GM12878 (cell line): ENCODE measurements around the gene UBE3C. TPM values are rescaled to one million over a fixed set of nuclear protein-coding genes. Genes with fewer than 3 reads are reported as not detected.

Source experiments
- ATAC-seq: fragments of 200-7000 bp; cut with Tn5 transposase; 3 replicates; pipeline ENCODE4 v1.9.1; 2020; ENCODE audit warnings: mild to moderate bottlenecking, moderate library complexity
- BruUV-seq: library from RNA; stranded (reverse); fragments of 400-500 nt; replicated peaks from 2 replicates; lab custom pipeline; 2021; lab: Mats Ljungman, UMichigan
- CTCF ChIA-PET: fragments of 300-600 bp; sonication (Branson Sonifier 250); formaldehyde crosslinking; extraction: SDS; loops from one replicate; lab custom pipeline; 2021; ENCODE audit warnings: inconsistent platforms; lab: Yijun Ruan, JAX
- POLR2A ChIA-PET: fragments of 350-600 bp; formaldehyde crosslinking; extraction: SDS; loops from one replicate; lab custom pipeline; 2021; ENCODE audit warnings: inconsistent platforms; lab: Charles Lee
- RAD21 ChIA-PET: fragments of 300-600 bp; sonication (Branson Sonifier 250); formaldehyde crosslinking; loops from one replicate; lab custom pipeline; 2023; ENCODE audit warnings: antibody characterized with exemption; ENCODE audit not compliant: unreplicated experiment; lab: Charles Lee
- SMC1A ChIA-PET: fragments of 300-600 bp; sonication (Branson Sonifier 250); formaldehyde crosslinking; loops from one replicate; lab custom pipeline; 2023; ENCODE audit not compliant: unreplicated experiment, uncharacterized antibody; lab: Charles Lee
- DNase-seq: peaks from one replicate; pipeline ENCODE4 v3.0.0-alpha.2; 2011; ENCODE audit warnings: low read depth, low spot score
- FAIRE-seq: peaks from 3 replicates; lab custom pipeline; 2011; peaks lifted over from hg19 to GRCh38; lab: Jason Lieb, UNC
- H2AFZ ChIP-seq: 2 replicates; pipeline ENCODE4 v1.6.0; 2011; ENCODE audit warnings: low read depth, low read length, control low read depth; ENCODE audit not compliant: control insufficient read depth
- H3K27ac ChIP-seq: 2 replicates; pipeline ENCODE4 v1.5.1; 2011; ENCODE audit warnings: control low read depth; ENCODE audit not compliant: control insufficient read depth, insufficient read depth
- H3K27me3 ChIP-seq, 2 experiments: replicated peaks in 1 of 2; 2 replicates each; pipeline versions ENCODE4 v1.6.0 to v1.6.1; 2011; ENCODE audit warnings: low read length in 1 of 2; ENCODE audit not compliant: control insufficient read depth in 2 of 2, insufficient read depth in 2 of 2
- H3K36me3 ChIP-seq, 2 experiments: 2 replicates each; pipeline ENCODE4 v1.5.1; 2011; ENCODE audit warnings: low read length in 1 of 2; ENCODE audit not compliant: control insufficient read depth in 2 of 2, insufficient read depth in 2 of 2
- H3K4me1 ChIP-seq: 2 replicates; pipeline ENCODE4 v1.6.1; 2011; ENCODE audit warnings: mild to moderate bottlenecking, low read length, moderate library complexity, mixed read lengths; ENCODE audit not compliant: control insufficient read depth, insufficient read depth
- H3K4me2 ChIP-seq: 2 replicates; pipeline ENCODE4 v1.6.0; 2011; ENCODE audit warnings: control low read depth; ENCODE audit not compliant: control insufficient read depth, insufficient read depth
- H3K4me3 ChIP-seq: fragments of 200-600 bp; sonication (generic); 2 replicates; pipeline ENCODE4 v1.5.1; 2016
- H3K79me2 ChIP-seq: 2 replicates; pipeline ENCODE4 v1.6.0; 2011; ENCODE audit warnings: low read length; ENCODE audit not compliant: control insufficient read depth, insufficient read depth
- H3K9ac ChIP-seq: 2 replicates; pipeline ENCODE4 v1.8.0; 2011; ENCODE audit warnings: low read length, control low read depth, mixed read lengths; ENCODE audit not compliant: control insufficient read depth, insufficient read depth
- H3K9me3 ChIP-seq: replicated peaks from 3 replicates; pipeline ENCODE4 v1.5.1; 2011; ENCODE audit warnings: mild to moderate bottlenecking, low read length; ENCODE audit not compliant: control insufficient read depth, insufficient read depth
- H4K20me1 ChIP-seq: 2 replicates; pipeline ENCODE4 v1.6.0; 2011; ENCODE audit not compliant: control insufficient read depth, insufficient read depth
- CEBPB ChIP-seq, 2 experiments: fragments of 150-350 bp in 1 of 2; IDR thresholded peaks; 2 replicates each; pipeline ENCODE4 v1.6.1; 2012 to 2014; ENCODE audit warnings: low read depth in 2 of 2, low read length in 2 of 2, borderline replicate concordance in 1 of 2, inconsistent platforms in 1 of 2
- CTCF ChIP-seq, 3 experiments: IDR thresholded peaks in 2 of 3; conservative IDR thresholded peaks in 1 of 3; 2 replicates each; pipeline ENCODE4 v1.5.1; 2011; ENCODE audit warnings: low read depth in 3 of 3, low read length in 3 of 3, mild to moderate bottlenecking in 3 of 3, control low read depth in 2 of 3, moderate library complexity in 2 of 3, inconsistent platforms in 1 of 3, mixed read lengths in 1 of 3; ENCODE audit not compliant: control insufficient read depth in 2 of 3, insufficient read depth in 1 of 3; ENCODE audit errors: extremely low read depth in 1 of 3
- EP300 ChIP-seq, 2 experiments: fragments of 150-350 bp in 1 of 2; IDR thresholded peaks; 2 replicates each; pipeline ENCODE4 v1.6.1; 2011 to 2012; ENCODE audit warnings: low read depth in 2 of 2, low read length in 2 of 2, borderline replicate concordance in 1 of 2, improper control_type of control experiment in 1 of 2, inconsistent platforms in 1 of 2; ENCODE audit not compliant: control insufficient read depth in 1 of 2
- NRF1 ChIP-seq: conservative IDR thresholded peaks from 2 replicates; pipeline ENCODE4 v1.6.1; 2011; ENCODE audit warnings: mild to moderate bottlenecking, low read depth, low read length, improper control_type of control experiment
- PKNOX1 ChIP-seq: fragments of 450-650 bp; IDR thresholded peaks from 2 replicates; pipeline ENCODE4 v1.6.1; 2016; ENCODE audit warnings: mild to moderate bottlenecking
- POLR2A ChIP-seq: IDR thresholded peaks from 2 replicates; pipeline ENCODE4 v1.6.1; 2011; ENCODE audit warnings: low read depth, mild to moderate bottlenecking, low read length
- RAD21 ChIP-seq: IDR thresholded peaks from 2 replicates; pipeline ENCODE4 v1.6.1; 2011; ENCODE audit warnings: mild to moderate bottlenecking, low read depth, low read length, moderate library complexity; ENCODE audit not compliant: insufficient read depth
- SREBF2 ChIP-seq: IDR thresholded peaks from 2 replicates; pipeline ENCODE4 v1.6.1; 2012; ENCODE audit warnings: mild to moderate bottlenecking, low read length
- WGBS: methylation state at CpG from one replicate; pipeline ENCODE4 v1.1.6; 2016; ENCODE audit warnings: low lambda C conversion rate; ENCODE audit not compliant: insufficient replicate concordance, insufficient coverage; ENCODE audit errors: missing lambda C conversion rate; 5-methylcytosine and 5-hydroxymethylcytosine counted together
- in situ Hi-C: fragments of 300-500 bp; cut with MboI; formaldehyde crosslinking; loops from 9 replicates; pipeline ENCODE4 v1.14.3; 2018; ENCODE audit warnings: mixed read lengths
- intact Hi-C: fragments of 100-400 bp; cut with micrococcal nuclease; formaldehyde crosslinking; loops from one replicate; pipeline ENCODE4 v1.14.2; 2022; ENCODE audit not compliant: unreplicated experiment
- polyA plus RNA-seq, 11 experiments: library from polyadenylated mRNA; depleted of rRNA in 4 of 11; unstranded in 6 of 11; stranded (reverse) in 5 of 11; fragments of >200 nt; fragmentation: Nextera tagmentation in 4 of 11; fragmentation: Illumina TruSeq in 1 of 11; extraction: Ambion mirVana in 4 of 11; extraction: Trizol in 1 of 11; gene quantifications; 1 replicate in 1 of 11; 2 replicates in 10 of 11; pipeline versions ENCODE4 v1.2.1 to v1.2.3, GENCODE V29; 2011 to 2016; ENCODE audit warnings: inconsistent platforms in 2 of 11, missing spikeins in 2 of 11, low read depth in 1 of 11
- total RNA-seq, 4 experiments: library from RNA; depleted of rRNA in 3 of 4; stranded (reverse); fragments of >200 nt in 3 of 4; fragmentation: Illumina TruSeq in 1 of 4; extraction: Trizol in 1 of 4; gene quantifications; 2 replicates each; pipeline versions ENCODE4 v1.2.1 to v1.2.3, GENCODE V29; 2013 to 2021

The UBE3C gene
- total and polyA plus RNA-seq, 10 of the 15 experiments (the other 5 are each of a cell fraction or from before 2014, with no cell fraction given), result 7.9 to 65.9 (median 45.2) TPM

GRCh38 chr7:157239571-157240270 lies 101.0 kb downstream of the UBE3C start:
- Histone ChIP-seq H3K27ac (no peak overlapping the region), H3K9me3 (no peaks in the 10 kb centered on the region), H3K79me2 (no peaks in the 10 kb centered on the region), H3K4me1 (no peaks in the 10 kb centered on the region), H3K9ac (no peak overlapping the region), H3K4me2 (no peak overlapping the region), H3K36me3 (peaks cover 2 to 4% of the 10 kb centered on the region in 2 experiments; a peak in 3 of 4 replicates), H2AFZ (no peak overlapping the region), H3K4me3 (no peak overlapping the region), H3K27me3 (no peaks in the 10 kb centered on the region), H4K20me1 (no peaks in the 10 kb centered on the region)
- POLR2A ChIA-PET, result no interaction called here
- ATAC-seq (no peak), FAIRE-seq (no peak), DNase-seq (no peak)
- BruUV-seq, result no TSS peak
- in situ Hi-C loops, result no loop called here
- 89% methylated on average over 10 of the region's 10 CpGs for WGBS
- CTCF ChIA-PET, result interaction anchor here (1.0 to 4.0 kb wide), 3 partner anchors 9 to 270 kb away, joined by 3 to 22 read pairs (median 3); no protein-coding TSS in a partner anchor
- no peak for TF ChIP-seq NRF1
- TF ChIP-seq POLR2A, result peak; percentile 46; the same call in 1 of the 2 replicates
- TF ChIP-seq SREBF2, result no peak
- no peak for TF ChIP-seq RAD21
- no peak for TF ChIP-seq EP300 (IDR thresholded peaks at IDR 0.05; ENCODE audit: borderline replicate concordance in 1 of 2, control insufficient read depth in 1 of 2, low read depth in 2 of 2, low read length in 2 of 2)
- SMC1A ChIA-PET, result interaction anchor here (1.0 kb wide), 1 partner anchor 10 kb away, joined by 3 read pairs; no protein-coding TSS in a partner anchor
- intact Hi-C loops, result no loop called here
- RAD21 ChIA-PET, result interaction anchor here (1.3 to 2.0 kb wide), 2 partner anchors 10 to 147 kb away, joined by 3 to 5 read pairs; no protein-coding TSS in a partner anchor

- H3K4me3 ChIP-seq, result no peak overlapping the region
- intact Hi-C loops (no loop called here), in situ Hi-C loops (no loop called here)
- H3K9ac ChIP-seq, result no peak overlapping the region
- H3K4me1 ChIP-seq, result no peaks in the 10 kb centered on the region
- ChIA-PET RAD21 (no interaction called here), POLR2A (no interaction called here), SMC1A (interaction anchor here (0.6 to 1.9 kb wide), 3 partner anchors 11 to 98 kb away, joined by 3 to 5 read pairs (median 3); no protein-coding TSS in a partner anchor), CTCF (interaction anchor here (1.1 kb wide), 1 partner anchor 9 kb away, joined by 4 read pairs; no protein-coding TSS in a partner anchor)
- FAIRE-seq, result no peak
- no peak for ATAC-seq
- H3K36me3 ChIP-seq, result peaks cover 2 to 4% of the 10 kb centered on the region in 2 experiments; a peak in 3 of 4 replicates
- H2AFZ ChIP-seq, result no peak overlapping the region
- H3K9me3 ChIP-seq, result no peaks in the 10 kb centered on the region
- H3K27me3 ChIP-seq, result no peaks in the 10 kb centered on the region
- BruUV-seq, result no TSS peak
- H3K79me2 ChIP-seq, result no peaks in the 10 kb centered on the region
- no peak overlapping the region for H3K4me2 ChIP-seq
- DNase-seq, result no peak
- WGBS, result 99% methylated on average over 5 of the region's 5 CpGs
- H3K27ac ChIP-seq, result no peak overlapping the region
- no peaks in the 10 kb centered on the region for H4K20me1 ChIP-seq
- TF ChIP-seq PKNOX1 (no peak), CEBPB (IDR thresholded peaks at IDR 0.05; ENCODE audit: borderline replicate concordance in 1 of 2, low read depth in 2 of 2, low read length in 2 of 2) (no peak), CTCF (IDR thresholded peaks at IDR 0.05 in 2 of 3, conservative IDR thresholded peaks at IDR 0.05 in 1 of 3; ENCODE audit: control insufficient read depth in 2 of 3, extremely low read depth in 1 of 3, insufficient read depth in 1 of 3, low read depth in 3 of 3, low read length in 3 of 3) (no peak)
Observed at GRCh38 chr7:157241631-157242030, 102.9 kb downstream of the UBE3C start.
